A549 (cell line): ENCODE data around the gene ZNF821. TPM values are rescaled to one million over a fixed set of nuclear protein-coding genes. Genes with fewer than 3 reads are reported as not detected.

Experiments
- ATAC-seq, 2 experiments: fragments of 200-7000 bp in 1 of 2; fragments of >200 bp in 1 of 2; cut with Nextera tagmentation in 1 of 2; cut with Tn5 transposase in 1 of 2; 3 replicates each; pipeline versions ENCODE4 v1.8.0 to v1.9.1; 2018 to 2020; ENCODE audit warnings: mild to moderate bottlenecking in 1 of 2, moderate library complexity in 1 of 2
- CTCF ChIA-PET: fragments of 300-600 bp; sonication (Branson Sonifier 250); formaldehyde crosslinking; extraction: SDS; loops from one replicate; lab custom pipeline; 2021; ENCODE audit warnings: antibody characterized with exemption, inconsistent platforms; lab: Yijun Ruan, JAX
- POLR2A ChIA-PET: fragments of 350-600 bp; formaldehyde crosslinking; extraction: SDS; loops from one replicate; lab custom pipeline; 2021; ENCODE audit warnings: antibody characterized with exemption, inconsistent platforms; lab: Yijun Ruan, JAX
- DNase-seq, 2 experiments: peaks; one replicate each; pipeline versions ENCODE4 v3.0.0 to v3.0.0-alpha.2; 2011 to 2016; ENCODE audit warnings: low read depth in 1 of 2, low spot score in 1 of 2
- FAIRE-seq: peaks from 2 replicates; lab custom pipeline; 2011; peaks lifted over from hg19 to GRCh38; lab: Jason Lieb, UNC
- H3K27ac ChIP-seq, 2 experiments: fragments of >200 bp; sonication (Bioruptor Twin); formaldehyde crosslinking; 3 replicates each; pipeline ENCODE4 v1.5.1; 2016 to 2017
- H3K4me1 ChIP-seq: fragments of >200 bp; sonication (Bioruptor Twin); formaldehyde crosslinking; 3 replicates; pipeline ENCODE4 v1.6.1; 2016
- H3K4me2 ChIP-seq: fragments of >200 bp; sonication (Bioruptor Twin); formaldehyde crosslinking; 3 replicates; pipeline ENCODE4 v1.6.1; 2016
- H3K4me3 ChIP-seq: fragments of >200 bp; sonication (Bioruptor Twin); formaldehyde crosslinking; 3 replicates; pipeline ENCODE4 v1.5.1; 2016
- H3K9me3 ChIP-seq: fragments of >200 bp; sonication (Bioruptor Twin); formaldehyde crosslinking; 3 replicates; pipeline ENCODE4 v1.6.1; 2016
- BHLHE40 ChIP-seq: IDR thresholded peaks from 2 replicates; pipeline ENCODE4 v1.6.1; 2012; ENCODE audit warnings: low read depth, low read length, inconsistent platforms
- CBX8 ChIP-seq: fragments of 200-600 bp; sonication (generic); IDR thresholded peaks from 2 replicates; pipeline ENCODE4 v1.6.1; 2016
- FOSB ChIP-seq: fragments of 250-450 bp; sonication (Bioruptor Pico); IDR thresholded peaks from 2 replicates; pipeline ENCODE4 v1.5.0; 2020; ENCODE audit warnings: mild to moderate bottlenecking, moderate library complexity
- FOSL2 ChIP-seq, 2 experiments: fragments of 450-650 bp in 1 of 2; fragments of >200 bp in 1 of 2; sonication (Bioruptor Twin) in 1 of 2; formaldehyde crosslinking; IDR thresholded peaks; 2 replicates each; pipeline versions ENCODE4 v1.5.0 to v1.6.1; 2016 to 2020; ENCODE audit warnings: mild to moderate bottlenecking in 1 of 2, moderate library complexity in 1 of 2
- FOXS1 ChIP-seq: fragments of 250-450 bp; sonication (Bioruptor Pico); IDR thresholded peaks from 2 replicates; pipeline ENCODE4 v1.5.0; 2020; ENCODE audit warnings: mild to moderate bottlenecking, moderate library complexity
- GATA3 ChIP-seq: IDR thresholded peaks from 2 replicates; pipeline ENCODE4 v1.6.1; 2012; ENCODE audit warnings: borderline replicate concordance
- HOXB13 ChIP-seq: fragments of 250-450 bp; sonication (Bioruptor Pico); IDR thresholded peaks from 2 replicates; pipeline ENCODE4 v1.5.0; 2020; ENCODE audit warnings: low read depth, mild to moderate bottlenecking, moderate library complexity
- JUN ChIP-seq, 2 experiments: fragments of >200 bp; sonication (Bioruptor Twin); formaldehyde crosslinking; IDR thresholded peaks; 2 replicates in 1 of 2; 3 replicates in 1 of 2; pipeline ENCODE4 v1.6.1; 2016 to 2017
- KDM5A ChIP-seq: fragments of 200-600 bp; sonication (generic); IDR thresholded peaks from 2 replicates; pipeline ENCODE4 v1.6.1; 2016; ENCODE audit warnings: antibody characterized with exemption, mild to moderate bottlenecking
- MAFK ChIP-seq: fragments of 450-650 bp; IDR thresholded peaks from 2 replicates; pipeline ENCODE4 v1.6.1; 2014; ENCODE audit not compliant: partially characterized antibody
- MAZ ChIP-seq: fragments of 150-350 bp; IDR thresholded peaks from 2 replicates; pipeline ENCODE4 v1.6.1; 2014; ENCODE audit warnings: antibody characterized with exemption, low read depth, low read length, borderline replicate concordance
- MYC ChIP-seq: IDR thresholded peaks from 2 replicates; pipeline ENCODE4 v1.6.1; 2012; ENCODE audit warnings: mild to moderate bottlenecking, inconsistent platforms, low read length, improper control_type of control experiment, borderline replicate concordance
- RCOR1 ChIP-seq: fragments of 150-350 bp; IDR thresholded peaks from 2 replicates; pipeline ENCODE4 v1.6.1; 2014; ENCODE audit warnings: antibody characterized with exemption, low read length, low read depth
- RNF2 ChIP-seq: fragments of 200-600 bp; sonication (generic); IDR thresholded peaks from 2 replicates; pipeline ENCODE4 v1.6.1; 2016; ENCODE audit warnings: low read depth, mild to moderate bottlenecking, antibody characterized with exemption, moderate library complexity, borderline replicate concordance
- TFCP2L1 ChIP-seq: fragments of 250-450 bp; sonication (Bioruptor Pico); IDR thresholded peaks from 2 replicates; pipeline ENCODE4 v1.5.0; 2021; ENCODE audit warnings: mild to moderate bottlenecking
- ZC3H11A ChIP-seq: fragments of 450-650 bp; IDR thresholded peaks from 2 replicates; pipeline ENCODE4 v1.6.1; 2014; ENCODE audit warnings: antibody characterized with exemption, mild to moderate bottlenecking
- WGBS: methylation state at CpG from one replicate; pipeline ENCODE4 v1.1.6; 2017; ENCODE audit errors: missing lambda C conversion rate; 5-methylcytosine and 5-hydroxymethylcytosine counted together
- polyA plus RNA-seq, 4 experiments: library from polyadenylated mRNA; depleted of rRNA in 3 of 4; stranded (reverse); fragments of >200 nt; fragmentation: RNase III in 1 of 4; extraction: RNeasy Plus Mini Kit Qiagen cat#74134 plus additional on column Dnase treatment in 1 of 4; gene quantifications; 2 replicates in 3 of 4; 3 replicates in 1 of 4; pipeline ENCODE4 v1.2.3, GENCODE V29; 2011 to 2017
- TF ChIP-seq, protein P1 (sequence below): fragments of 200-600 bp; sonication (generic); IDR thresholded peaks from 2 replicates; pipeline ENCODE4 v1.6.1; 2016; ENCODE audit warnings: antibody characterized with exemption, mild to moderate bottlenecking, moderate library complexity
- TF ChIP-seq, protein P2 (sequence below): fragments of 450-650 bp; IDR thresholded peaks from 2 replicates; pipeline ENCODE4 v1.6.1; 2014; ENCODE audit warnings: antibody characterized with exemption
- TF ChIP-seq, protein P3 (sequence below): fragments of 250-450 bp; sonication (Bioruptor Pico); IDR thresholded peaks from 2 replicates; pipeline ENCODE4 v1.5.0; 2021; ENCODE audit warnings: mild to moderate bottlenecking, moderate library complexity, borderline replicate concordance
- TF ChIP-seq, protein P4 (sequence below): IDR thresholded peaks from 2 replicates; pipeline ENCODE4 v1.6.1; 2012; ENCODE audit warnings: low read depth, borderline replicate concordance

Gene ZNF821
- polyA plus RNA-seq, 2 of the 4 experiments (the other 2 are of a cell fraction) = 3.8 to 4.5 TPM

DNA sequence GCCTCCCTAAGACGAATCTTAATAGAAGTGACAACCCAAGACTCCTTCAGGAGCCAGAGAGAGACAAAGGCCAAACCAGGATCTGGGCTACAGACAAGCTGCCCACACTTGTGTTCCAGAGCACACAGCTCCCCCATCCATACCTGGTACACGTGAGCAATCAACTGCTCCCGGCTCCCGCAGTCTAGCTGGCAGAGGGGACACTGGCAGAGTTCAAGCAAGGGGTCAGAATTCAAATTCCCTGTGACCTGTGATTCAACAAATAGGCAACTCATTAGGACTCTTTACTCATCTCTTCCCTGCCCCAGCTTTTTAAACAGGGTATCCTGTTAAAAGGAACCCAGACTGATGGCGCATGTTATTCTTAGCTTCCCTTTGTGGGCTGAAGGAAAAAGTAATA lies 20.0 kb downstream of the ZNF821 start:
- Histone ChIP-seq H3K4me2 (no peak overlapping the region), H3K9me3 (no peaks in the 10 kb centered on the region), H3K4me3 (no peak overlapping the region), H3K4me1 (peaks cover under 1% of the 10 kb centered on the region; the same call in 1 of the 3 replicates), H3K27ac (no peak overlapping the region)
- no peak for ATAC-seq
- WGBS = 93% methylated on average over 5 of the region's 5 CpGs
- CTCF ChIA-PET = interaction anchor here (0.5 to 5.1 kb wide), 2 partner anchors 19 to 83 kb away, joined by 4 to 30 read pairs; partner anchors contain the start of gene ZNF821
- POLR2A ChIA-PET = no interaction called here
- TF ChIP-seq, protein P1, sequence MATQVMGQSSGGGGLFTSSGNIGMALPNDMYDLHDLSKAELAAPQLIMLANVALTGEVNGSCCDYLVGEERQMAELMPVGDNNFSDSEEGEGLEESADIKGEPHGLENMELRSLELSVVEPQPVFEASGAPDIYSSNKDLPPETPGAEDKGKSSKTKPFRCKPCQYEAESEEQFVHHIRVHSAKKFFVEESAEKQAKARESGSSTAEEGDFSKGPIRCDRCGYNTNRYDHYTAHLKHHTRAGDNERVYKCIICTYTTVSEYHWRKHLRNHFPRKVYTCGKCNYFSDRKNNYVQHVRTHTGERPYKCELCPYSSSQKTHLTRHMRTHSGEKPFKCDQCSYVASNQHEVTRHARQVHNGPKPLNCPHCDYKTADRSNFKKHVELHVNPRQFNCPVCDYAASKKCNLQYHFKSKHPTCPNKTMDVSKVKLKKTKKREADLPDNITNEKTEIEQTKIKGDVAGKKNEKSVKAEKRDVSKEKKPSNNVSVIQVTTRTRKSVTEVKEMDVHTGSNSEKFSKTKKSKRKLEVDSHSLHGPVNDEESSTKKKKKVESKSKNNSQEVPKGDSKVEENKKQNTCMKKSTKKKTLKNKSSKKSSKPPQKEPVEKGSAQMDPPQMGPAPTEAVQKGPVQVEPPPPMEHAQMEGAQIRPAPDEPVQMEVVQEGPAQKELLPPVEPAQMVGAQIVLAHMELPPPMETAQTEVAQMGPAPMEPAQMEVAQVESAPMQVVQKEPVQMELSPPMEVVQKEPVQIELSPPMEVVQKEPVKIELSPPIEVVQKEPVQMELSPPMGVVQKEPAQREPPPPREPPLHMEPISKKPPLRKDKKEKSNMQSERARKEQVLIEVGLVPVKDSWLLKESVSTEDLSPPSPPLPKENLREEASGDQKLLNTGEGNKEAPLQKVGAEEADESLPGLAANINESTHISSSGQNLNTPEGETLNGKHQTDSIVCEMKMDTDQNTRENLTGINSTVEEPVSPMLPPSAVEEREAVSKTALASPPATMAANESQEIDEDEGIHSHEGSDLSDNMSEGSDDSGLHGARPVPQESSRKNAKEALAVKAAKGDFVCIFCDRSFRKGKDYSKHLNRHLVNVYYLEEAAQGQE = no peak
- TF ChIP-seq, protein P2, sequence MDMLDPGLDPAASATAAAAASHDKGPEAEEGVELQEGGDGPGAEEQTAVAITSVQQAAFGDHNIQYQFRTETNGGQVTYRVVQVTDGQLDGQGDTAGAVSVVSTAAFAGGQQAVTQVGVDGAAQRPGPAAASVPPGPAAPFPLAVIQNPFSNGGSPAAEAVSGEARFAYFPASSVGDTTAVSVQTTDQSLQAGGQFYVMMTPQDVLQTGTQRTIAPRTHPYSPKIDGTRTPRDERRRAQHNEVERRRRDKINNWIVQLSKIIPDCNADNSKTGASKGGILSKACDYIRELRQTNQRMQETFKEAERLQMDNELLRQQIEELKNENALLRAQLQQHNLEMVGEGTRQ = no peak
- TF ChIP-seq TFCP2L1 (no peak), RCOR1 (no peak), GATA3 (no peak)
- TF ChIP-seq, protein P3, sequence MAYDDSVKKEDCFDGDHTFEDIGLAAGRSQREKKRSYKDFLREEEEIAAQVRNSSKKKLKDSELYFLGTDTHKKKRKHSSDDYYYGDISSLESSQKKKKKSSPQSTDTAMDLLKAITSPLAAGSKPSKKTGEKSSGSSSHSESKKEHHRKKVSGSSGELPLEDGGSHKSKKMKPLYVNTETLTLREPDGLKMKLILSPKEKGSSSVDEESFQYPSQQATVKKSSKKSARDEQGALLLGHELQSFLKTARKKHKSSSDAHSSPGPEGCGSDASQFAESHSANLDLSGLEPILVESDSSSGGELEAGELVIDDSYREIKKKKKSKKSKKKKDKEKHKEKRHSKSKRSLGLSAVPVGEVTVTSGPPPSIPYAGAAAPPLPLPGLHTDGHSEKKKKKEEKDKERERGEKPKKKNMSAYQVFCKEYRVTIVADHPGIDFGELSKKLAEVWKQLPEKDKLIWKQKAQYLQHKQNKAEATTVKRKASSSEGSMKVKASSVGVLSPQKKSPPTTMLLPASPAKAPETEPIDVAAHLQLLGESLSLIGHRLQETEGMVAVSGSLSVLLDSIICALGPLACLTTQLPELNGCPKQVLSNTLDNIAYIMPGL (CRISPR knock-in tag) = no peak
- TF ChIP-seq, protein P4, sequence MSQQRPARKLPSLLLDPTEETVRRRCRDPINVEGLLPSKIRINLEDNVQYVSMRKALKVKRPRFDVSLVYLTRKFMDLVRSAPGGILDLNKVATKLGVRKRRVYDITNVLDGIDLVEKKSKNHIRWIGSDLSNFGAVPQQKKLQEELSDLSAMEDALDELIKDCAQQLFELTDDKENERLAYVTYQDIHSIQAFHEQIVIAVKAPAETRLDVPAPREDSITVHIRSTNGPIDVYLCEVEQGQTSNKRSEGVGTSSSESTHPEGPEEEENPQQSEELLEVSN = no peak
- TF ChIP-seq, all 56 proteins: peak for 0
- DNase-seq = no peak
- no peak for FAIRE-seq

DNA sequence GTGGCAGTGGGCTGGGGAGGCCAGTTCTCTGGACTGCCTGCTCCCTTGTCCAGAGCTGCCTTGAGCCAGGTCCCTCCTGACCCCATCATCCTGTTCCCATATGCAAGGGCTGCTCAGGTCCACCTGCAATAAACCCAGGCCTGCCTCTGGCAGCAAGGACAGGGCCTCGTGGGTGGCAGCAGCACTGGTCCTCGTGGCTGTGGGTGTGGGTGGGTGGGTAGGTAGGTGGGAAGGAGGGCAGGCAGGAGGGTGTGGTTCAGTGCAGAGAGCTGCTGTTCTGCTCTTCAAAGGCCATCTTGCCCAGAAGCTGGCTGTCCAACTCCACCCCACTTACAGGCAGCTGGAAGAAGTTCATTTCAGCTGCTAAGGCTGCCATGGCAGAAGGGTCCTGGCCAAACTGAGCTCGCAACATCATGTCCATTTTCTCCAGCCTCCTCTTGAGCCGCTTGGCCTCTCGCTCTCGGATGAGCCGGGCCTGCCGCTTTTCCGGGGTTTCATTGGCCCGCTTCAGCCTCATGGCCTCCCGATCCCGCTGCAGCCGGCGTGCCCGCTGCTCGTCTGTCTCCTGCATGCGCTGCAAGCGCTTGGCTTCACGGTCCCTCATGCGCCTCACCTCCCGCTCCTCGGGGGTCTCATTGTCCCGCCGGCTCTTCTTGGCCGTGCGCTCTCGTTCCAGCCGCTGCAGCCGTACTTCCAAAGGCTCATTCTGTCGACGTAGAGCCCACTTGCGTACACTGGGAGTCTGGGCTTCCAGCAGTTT lies 24.0 kb downstream of the ZNF821 start:
- 98% methylated on average over 30 of the region's 32 CpGs for WGBS
- no peak; a peak in 1 of 6 replicates for ATAC-seq
- DNase-seq = no peak
- CTCF ChIA-PET = interaction anchor here (0.8 to 2.7 kb wide), 4 partner anchors 17 to 101 kb away, joined by 3 to 19 read pairs (median 6); partner anchors contain the start of gene ZNF821
- H3K4me3 ChIP-seq = no peak overlapping the region
- peaks cover 9% of the 10 kb centered on the region; the same call in 1 of the 3 replicates for H3K4me1 ChIP-seq
- no peak overlapping the region for H3K4me2 ChIP-seq
- H3K9me3 ChIP-seq = no peaks in the 10 kb centered on the region
- TF ChIP-seq FOSL2 (IDR thresholded peaks at IDR 0.05) (no peak), FOSL2 (CRISPR knock-in tag; IDR thresholded peaks at IDR 0.05) (no peak), MAZ (no peak), KDM5A (no peak), JUN (IDR thresholded peaks at IDR 0.05) (no peak), RNF2 (no peak), HOXB13 (CRISPR knock-in tag) (no peak), ZC3H11A (no peak), FOSB (CRISPR knock-in tag) (no peak), BHLHE40 (no peak), TFCP2L1 (no peak), MAFK (no peak), MYC (no peak), CBX8 (no peak), FOXS1 (CRISPR knock-in tag) (no peak)
- TF ChIP-seq, protein P3 (CRISPR knock-in tag) = no peak
- TF ChIP-seq, protein P4 = no peak
- H3K27ac ChIP-seq = no peak overlapping the region
- POLR2A ChIA-PET = no interaction called here
- FAIRE-seq = no peak
